Measurements from ENCODE around the gene FAM3A. TPM values are rescaled to one million over a fixed set of nuclear protein-coding genes. Genes with fewer than 3 reads are reported as not detected.

FAM3A gene
- polyA plus RNA-seq, 1 of the 3 experiments (the other 2 are of a cell fraction) = 42.1 TPM

DNA sequence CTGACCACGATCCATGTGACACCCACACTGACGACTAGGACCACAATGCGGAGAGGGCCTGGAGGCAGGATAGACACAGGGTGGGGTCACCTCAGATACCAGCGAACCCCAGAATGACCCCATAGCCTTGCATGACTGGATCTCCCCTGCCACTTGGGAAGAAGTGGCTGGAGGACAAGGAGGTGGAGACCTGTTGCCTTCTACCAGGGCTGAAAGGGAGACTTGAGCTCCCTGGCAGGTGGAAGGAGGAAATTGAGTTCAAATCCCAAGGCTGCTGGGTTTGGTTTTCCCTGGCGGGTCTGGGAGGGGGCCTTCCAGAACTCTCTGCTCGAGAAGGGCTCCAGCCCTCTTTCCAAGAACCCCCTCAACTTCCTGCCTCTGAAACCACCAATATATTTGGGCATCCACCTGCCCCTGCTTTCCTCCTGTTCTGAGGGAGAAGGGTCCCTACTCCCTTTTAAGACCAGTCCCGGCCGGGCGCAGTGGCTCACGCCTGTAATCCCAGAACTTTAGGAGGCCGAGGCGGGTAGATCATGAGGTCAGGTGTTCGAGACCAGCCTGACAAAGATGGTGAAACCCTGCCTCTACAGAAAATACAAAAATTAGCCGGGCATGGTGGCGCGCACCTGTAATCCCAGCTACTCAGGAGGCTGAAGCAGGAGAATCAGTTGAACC, 3.0 kb downstream of the FAM3A start:
- no peaks in the 10 kb centered on the region for H3K9me2 ChIP-seq
- peaks cover 6% of the 10 kb centered on the region for H3K79me2 ChIP-seq (ENCODE audit: insufficient read depth)
- no peaks in the 10 kb centered on the region for H3K36me3 ChIP-seq (replicated peaks in 1 of 2; ENCODE audit: control insufficient read depth in 1 of 2, insufficient read depth in 2 of 2, low read length in 1 of 2)
- H3K9me3 ChIP-seq = no peaks in the 10 kb centered on the region
- H3K27ac ChIP-seq (ENCODE audit: low read depth in 2 of 2, low read length in 1 of 2) = no peak overlapping the region
- WGBS (ENCODE audit: low lambda C conversion rate) = 59% methylated on average over 15 of the region's 16 CpGs
- no peaks in the 10 kb centered on the region; the same call in 1 of the 2 replicates for H3K27me3 ChIP-seq (ENCODE audit: insufficient read depth)
- H4K20me1 ChIP-seq (ENCODE audit: insufficient read depth) = no peaks in the 10 kb centered on the region
- H3K4me1 ChIP-seq (ENCODE audit: control insufficient read depth in 1 of 2, insufficient read depth in 2 of 2, low read depth in 1 of 2, low read length in 1 of 2) = peaks cover 0 to 6% of the 10 kb centered on the region in 2 experiments; a peak in 1 of 4 replicates
- CTCF ChIA-PET = no interaction called here
- H3K9ac ChIP-seq = no peak overlapping the region
- DNase-seq = no peak
- no peaks in the 10 kb centered on the region for H3F3A ChIP-seq (replicated peaks; ENCODE audit: insufficient read depth)
- no peak overlapping the region for H2AFZ ChIP-seq (ENCODE audit: low read depth)
- POLR2A ChIA-PET = no interaction called here
- H3K4me3 ChIP-seq (ENCODE audit: low read depth in 2 of 2, low read length in 1 of 2) = no peak overlapping the region
- TF ChIP-seq, protein P1, sequence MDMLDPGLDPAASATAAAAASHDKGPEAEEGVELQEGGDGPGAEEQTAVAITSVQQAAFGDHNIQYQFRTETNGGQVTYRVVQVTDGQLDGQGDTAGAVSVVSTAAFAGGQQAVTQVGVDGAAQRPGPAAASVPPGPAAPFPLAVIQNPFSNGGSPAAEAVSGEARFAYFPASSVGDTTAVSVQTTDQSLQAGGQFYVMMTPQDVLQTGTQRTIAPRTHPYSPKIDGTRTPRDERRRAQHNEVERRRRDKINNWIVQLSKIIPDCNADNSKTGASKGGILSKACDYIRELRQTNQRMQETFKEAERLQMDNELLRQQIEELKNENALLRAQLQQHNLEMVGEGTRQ (IDR thresholded peaks at IDR 0.05; ENCODE audit: borderline replicate concordance, low read depth, low read length) = no peak
- H3K4me2 ChIP-seq = no peak overlapping the region

DNA sequence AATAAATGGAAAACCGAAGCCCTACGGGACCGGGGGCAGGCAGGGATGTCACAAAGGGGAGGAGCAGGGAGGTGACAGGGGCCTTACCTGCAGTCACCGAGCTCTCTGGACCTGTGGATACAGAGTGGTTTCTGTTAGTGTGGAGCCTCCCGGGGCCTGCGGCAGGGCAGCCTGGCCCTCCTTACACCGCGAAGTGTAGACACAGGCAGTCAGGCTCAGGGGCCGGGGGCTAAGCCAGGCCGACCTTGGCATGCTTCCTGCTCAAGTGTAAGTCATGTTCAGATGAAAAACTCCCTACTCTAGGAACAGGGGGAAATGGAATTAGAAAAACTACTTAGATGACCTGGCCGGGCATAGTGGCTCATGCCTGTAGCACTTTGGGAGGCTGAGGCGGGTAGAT, 4.3 kb downstream of the FAM3A start:
- no peaks in the 10 kb centered on the region; the same call in 1 of the 2 replicates for H3K27me3 ChIP-seq (ENCODE audit: insufficient read depth)
- DNase-seq = no peak
- 55% methylated on average over 12 of the region's 12 CpGs for WGBS (ENCODE audit: low lambda C conversion rate)
- H3K79me2 ChIP-seq (ENCODE audit: insufficient read depth) = peaks cover 6% of the 10 kb centered on the region
- no peaks in the 10 kb centered on the region for H3K9me3 ChIP-seq
- H3K4me1 ChIP-seq (ENCODE audit: control insufficient read depth in 1 of 2, insufficient read depth in 2 of 2, low read depth in 1 of 2, low read length in 1 of 2) = peaks cover 0 to 5% of the 10 kb centered on the region in 2 experiments; a peak in 1 of 4 replicates
- H3K9ac ChIP-seq = no peak overlapping the region
- H3K4me3 ChIP-seq (ENCODE audit: low read depth in 2 of 2, low read length in 1 of 2) = no peak overlapping the region
- no peaks in the 10 kb centered on the region for H3K36me3 ChIP-seq (replicated peaks in 1 of 2; ENCODE audit: control insufficient read depth in 1 of 2, insufficient read depth in 2 of 2, low read length in 1 of 2)
- ChIA-PET POLR2A (no interaction called here), CTCF (no interaction called here)
- TF ChIP-seq RFX5 (IDR thresholded peaks at IDR 0.05; ENCODE audit: low read length) (no peak), MEF2A (IDR thresholded peaks at IDR 0.05; ENCODE audit: borderline replicate concordance, low read depth) (no peak), FOXM1 (IDR thresholded peaks at IDR 0.05; ENCODE audit: low read depth) (no peak), FOSL2 (IDR thresholded peaks at IDR 0.05; ENCODE audit: borderline replicate concordance, low read depth) (no peak), EZH2phosphoT487 (IDR thresholded peaks at IDR 0.05; ENCODE audit: borderline replicate concordance, low read depth) (no peak), SMC3 (IDR thresholded peaks at IDR 0.05; ENCODE audit: low read depth, low read length) (no peak), POLR2AphosphoS5 (IDR thresholded peaks at IDR 0.05; ENCODE audit: low read depth, low read length) (no peak), RAD21 (IDR thresholded peaks at IDR 0.05; ENCODE audit: low read length) (no peak), CHD2 (IDR thresholded peaks at IDR 0.05; ENCODE audit: low read length, partially characterized antibody) (no peak), SIN3A (IDR thresholded peaks at IDR 0.05; ENCODE audit: borderline replicate concordance, low read depth, low read length) (no peak), NFIC (IDR thresholded peaks at IDR 0.05; ENCODE audit: borderline replicate concordance) (no peak), EP300 (IDR thresholded peaks at IDR 0.05; ENCODE audit: borderline replicate concordance in 1 of 2, low read depth in 1 of 2, low read length in 1 of 2) (no peak)
- TF ChIP-seq, protein P1 (IDR thresholded peaks at IDR 0.05; ENCODE audit: borderline replicate concordance, low read depth, low read length) = no peak
- TF ChIP-seq, protein P2, sequence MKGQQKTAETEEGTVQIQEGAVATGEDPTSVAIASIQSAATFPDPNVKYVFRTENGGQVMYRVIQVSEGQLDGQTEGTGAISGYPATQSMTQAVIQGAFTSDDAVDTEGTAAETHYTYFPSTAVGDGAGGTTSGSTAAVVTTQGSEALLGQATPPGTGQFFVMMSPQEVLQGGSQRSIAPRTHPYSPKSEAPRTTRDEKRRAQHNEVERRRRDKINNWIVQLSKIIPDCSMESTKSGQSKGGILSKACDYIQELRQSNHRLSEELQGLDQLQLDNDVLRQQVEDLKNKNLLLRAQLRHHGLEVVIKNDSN (IDR thresholded peaks at IDR 0.05; ENCODE audit: borderline replicate concordance, low read depth) = no peak
- TF ChIP-seq, protein P3, sequence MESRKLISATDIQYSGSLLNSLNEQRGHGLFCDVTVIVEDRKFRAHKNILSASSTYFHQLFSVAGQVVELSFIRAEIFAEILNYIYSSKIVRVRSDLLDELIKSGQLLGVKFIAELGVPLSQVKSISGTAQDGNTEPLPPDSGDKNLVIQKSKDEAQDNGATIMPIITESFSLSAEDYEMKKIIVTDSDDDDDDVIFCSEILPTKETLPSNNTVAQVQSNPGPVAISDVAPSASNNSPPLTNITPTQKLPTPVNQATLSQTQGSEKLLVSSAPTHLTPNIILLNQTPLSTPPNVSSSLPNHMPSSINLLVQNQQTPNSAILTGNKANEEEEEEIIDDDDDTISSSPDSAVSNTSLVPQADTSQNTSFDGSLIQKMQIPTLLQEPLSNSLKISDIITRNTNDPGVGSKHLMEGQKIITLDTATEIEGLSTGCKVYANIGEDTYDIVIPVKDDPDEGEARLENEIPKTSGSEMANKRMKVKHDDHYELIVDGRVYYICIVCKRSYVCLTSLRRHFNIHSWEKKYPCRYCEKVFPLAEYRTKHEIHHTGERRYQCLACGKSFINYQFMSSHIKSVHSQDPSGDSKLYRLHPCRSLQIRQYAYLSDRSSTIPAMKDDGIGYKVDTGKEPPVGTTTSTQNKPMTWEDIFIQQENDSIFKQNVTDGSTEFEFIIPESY (IDR thresholded peaks at IDR 0.05; ENCODE audit: borderline replicate concordance, low read depth) = no peak
- H3F3A ChIP-seq (replicated peaks; ENCODE audit: insufficient read depth) = no peaks in the 10 kb centered on the region
- H2AFZ ChIP-seq (ENCODE audit: low read depth) = no peak overlapping the region
- H3K4me2 ChIP-seq = no peak overlapping the region
- no peaks in the 10 kb centered on the region for H4K20me1 ChIP-seq (ENCODE audit: insufficient read depth)
- H3K9me2 ChIP-seq = no peaks in the 10 kb centered on the region
- no peak overlapping the region for H3K27ac ChIP-seq (ENCODE audit: low read depth in 2 of 2, low read length in 1 of 2)

Measured in SK-N-SH (cell line).